ENCODE measurements around the gene NDUFB2. TPM values are rescaled to one million over a fixed set of nuclear protein-coding genes. Genes with fewer than 3 reads are reported as not detected.

The NDUFB2 gene
- total and polyA plus RNA-seq, 9 of the 15 experiments (the other 6 are each of a cell fraction or from before 2014, with no cell fraction given): 220 to 2,075 (median 320) TPM

DNA sequence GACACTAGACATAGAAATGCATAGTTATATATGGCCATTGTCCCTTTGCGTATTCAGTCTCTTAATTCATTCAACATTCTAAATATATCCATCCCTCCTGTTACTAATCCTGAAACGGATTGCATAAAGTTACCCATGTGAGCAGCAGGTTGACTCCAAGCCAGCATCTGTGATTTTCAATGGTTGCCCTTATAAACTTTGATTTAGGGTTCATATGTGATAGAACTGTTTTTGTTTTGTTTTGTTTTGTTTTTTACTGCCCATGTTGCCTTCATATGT is 42.5 kb upstream of the NDUFB2 start (continued):
- TF ChIP-seq PML (IDR thresholded peaks at IDR 0.05; ENCODE audit: low read length): no peak
- no peak for TF ChIP-seq CBX5 (IDR thresholded peaks at IDR 0.05; ENCODE audit: borderline replicate concordance, low read depth)
- TF ChIP-seq ZNF133 (CRISPR knock-in tag; IDR thresholded peaks at IDR 0.05): no peak
- TF ChIP-seq, protein P1, sequence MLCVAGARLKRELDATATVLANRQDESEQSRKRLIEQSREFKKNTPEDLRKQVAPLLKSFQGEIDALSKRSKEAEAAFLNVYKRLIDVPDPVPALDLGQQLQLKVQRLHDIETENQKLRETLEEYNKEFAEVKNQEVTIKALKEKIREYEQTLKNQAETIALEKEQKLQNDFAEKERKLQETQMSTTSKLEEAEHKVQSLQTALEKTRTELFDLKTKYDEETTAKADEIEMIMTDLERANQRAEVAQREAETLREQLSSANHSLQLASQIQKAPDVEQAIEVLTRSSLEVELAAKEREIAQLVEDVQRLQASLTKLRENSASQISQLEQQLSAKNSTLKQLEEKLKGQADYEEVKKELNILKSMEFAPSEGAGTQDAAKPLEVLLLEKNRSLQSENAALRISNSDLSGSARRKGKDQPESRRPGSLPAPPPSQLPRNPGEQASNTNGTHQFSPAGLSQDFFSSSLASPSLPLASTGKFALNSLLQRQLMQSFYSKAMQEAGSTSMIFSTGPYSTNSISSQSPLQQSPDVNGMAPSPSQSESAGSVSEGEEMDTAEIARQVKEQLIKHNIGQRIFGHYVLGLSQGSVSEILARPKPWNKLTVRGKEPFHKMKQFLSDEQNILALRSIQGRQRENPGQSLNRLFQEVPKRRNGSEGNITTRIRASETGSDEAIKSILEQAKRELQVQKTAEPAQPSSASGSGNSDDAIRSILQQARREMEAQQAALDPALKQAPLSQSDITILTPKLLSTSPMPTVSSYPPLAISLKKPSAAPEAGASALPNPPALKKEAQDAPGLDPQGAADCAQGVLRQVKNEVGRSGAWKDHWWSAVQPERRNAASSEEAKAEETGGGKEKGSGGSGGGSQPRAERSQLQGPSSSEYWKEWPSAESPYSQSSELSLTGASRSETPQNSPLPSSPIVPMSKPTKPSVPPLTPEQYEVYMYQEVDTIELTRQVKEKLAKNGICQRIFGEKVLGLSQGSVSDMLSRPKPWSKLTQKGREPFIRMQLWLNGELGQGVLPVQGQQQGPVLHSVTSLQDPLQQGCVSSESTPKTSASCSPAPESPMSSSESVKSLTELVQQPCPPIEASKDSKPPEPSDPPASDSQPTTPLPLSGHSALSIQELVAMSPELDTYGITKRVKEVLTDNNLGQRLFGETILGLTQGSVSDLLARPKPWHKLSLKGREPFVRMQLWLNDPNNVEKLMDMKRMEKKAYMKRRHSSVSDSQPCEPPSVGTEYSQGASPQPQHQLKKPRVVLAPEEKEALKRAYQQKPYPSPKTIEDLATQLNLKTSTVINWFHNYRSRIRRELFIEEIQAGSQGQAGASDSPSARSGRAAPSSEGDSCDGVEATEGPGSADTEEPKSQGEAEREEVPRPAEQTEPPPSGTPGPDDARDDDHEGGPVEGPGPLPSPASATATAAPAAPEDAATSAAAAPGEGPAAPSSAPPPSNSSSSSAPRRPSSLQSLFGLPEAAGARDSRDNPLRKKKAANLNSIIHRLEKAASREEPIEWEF (CRISPR knock-in tag; IDR thresholded peaks at IDR 0.05): no peak
- no peak for TF ChIP-seq ZNF644 (tag; IDR thresholded peaks at IDR 0.05; ENCODE audit: low read depth)
- no peak for TF ChIP-seq ZNF143 (CRISPR knock-in tag; IDR thresholded peaks at IDR 0.05)
- no peak for TF ChIP-seq ZNF778 (CRISPR knock-in tag; IDR thresholded peaks at IDR 0.05)
- TF ChIP-seq, protein P2, sequence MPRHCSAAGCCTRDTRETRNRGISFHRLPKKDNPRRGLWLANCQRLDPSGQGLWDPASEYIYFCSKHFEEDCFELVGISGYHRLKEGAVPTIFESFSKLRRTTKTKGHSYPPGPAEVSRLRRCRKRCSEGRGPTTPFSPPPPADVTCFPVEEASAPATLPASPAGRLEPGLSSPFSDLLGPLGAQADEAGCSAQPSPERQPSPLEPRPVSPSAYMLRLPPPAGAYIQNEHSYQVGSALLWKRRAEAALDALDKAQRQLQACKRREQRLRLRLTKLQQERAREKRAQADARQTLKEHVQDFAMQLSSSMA (CRISPR knock-in tag; IDR thresholded peaks at IDR 0.05): no peak

Data from K562 (cell line).